ENCODE measurements around the gene LMTK2. TPM values are rescaled to one million over a fixed set of nuclear protein-coding genes. Genes with fewer than 3 reads are reported as not detected.

LMTK2 gene
- polyA plus RNA-seq, 1 donor from 2014 or later, result 11.9 TPM

DNA sequence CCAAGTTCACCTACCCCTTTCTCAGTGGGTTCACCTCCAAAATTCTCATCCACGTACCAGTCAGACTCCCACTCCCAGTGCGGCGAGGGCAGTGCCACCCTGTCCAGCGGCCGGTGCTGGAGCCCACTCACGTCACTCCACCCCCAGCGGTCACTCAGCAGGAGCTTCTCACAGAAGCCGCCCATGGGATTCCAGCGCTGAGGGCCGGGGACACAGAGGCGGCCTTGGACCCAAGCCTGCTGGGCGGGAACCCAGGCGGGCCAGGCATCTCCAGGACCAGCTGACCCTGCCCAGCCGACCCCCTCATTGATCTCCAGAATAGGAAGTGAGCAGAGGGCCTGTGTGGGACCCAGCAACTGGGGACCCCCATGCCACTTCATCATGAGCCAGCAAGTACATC lies 138.2 kb downstream of the LMTK2 start:
- no peaks in the 10 kb centered on the region for H3K9me2 ChIP-seq (ENCODE audit: insufficient read depth, low read length)
- H3K9me3 ChIP-seq (ENCODE audit: low read length), result no peaks in the 10 kb centered on the region
- no peaks in the 10 kb centered on the region for H3F3A ChIP-seq (ENCODE audit: insufficient read depth, low read length, poor library complexity, severe bottlenecking)
- no peak overlapping the region for H3K9ac ChIP-seq (ENCODE audit: low read length)
- H2AFZ ChIP-seq (ENCODE audit: low read depth, low read length), result no peak overlapping the region
- TF ChIP-seq, protein P1, sequence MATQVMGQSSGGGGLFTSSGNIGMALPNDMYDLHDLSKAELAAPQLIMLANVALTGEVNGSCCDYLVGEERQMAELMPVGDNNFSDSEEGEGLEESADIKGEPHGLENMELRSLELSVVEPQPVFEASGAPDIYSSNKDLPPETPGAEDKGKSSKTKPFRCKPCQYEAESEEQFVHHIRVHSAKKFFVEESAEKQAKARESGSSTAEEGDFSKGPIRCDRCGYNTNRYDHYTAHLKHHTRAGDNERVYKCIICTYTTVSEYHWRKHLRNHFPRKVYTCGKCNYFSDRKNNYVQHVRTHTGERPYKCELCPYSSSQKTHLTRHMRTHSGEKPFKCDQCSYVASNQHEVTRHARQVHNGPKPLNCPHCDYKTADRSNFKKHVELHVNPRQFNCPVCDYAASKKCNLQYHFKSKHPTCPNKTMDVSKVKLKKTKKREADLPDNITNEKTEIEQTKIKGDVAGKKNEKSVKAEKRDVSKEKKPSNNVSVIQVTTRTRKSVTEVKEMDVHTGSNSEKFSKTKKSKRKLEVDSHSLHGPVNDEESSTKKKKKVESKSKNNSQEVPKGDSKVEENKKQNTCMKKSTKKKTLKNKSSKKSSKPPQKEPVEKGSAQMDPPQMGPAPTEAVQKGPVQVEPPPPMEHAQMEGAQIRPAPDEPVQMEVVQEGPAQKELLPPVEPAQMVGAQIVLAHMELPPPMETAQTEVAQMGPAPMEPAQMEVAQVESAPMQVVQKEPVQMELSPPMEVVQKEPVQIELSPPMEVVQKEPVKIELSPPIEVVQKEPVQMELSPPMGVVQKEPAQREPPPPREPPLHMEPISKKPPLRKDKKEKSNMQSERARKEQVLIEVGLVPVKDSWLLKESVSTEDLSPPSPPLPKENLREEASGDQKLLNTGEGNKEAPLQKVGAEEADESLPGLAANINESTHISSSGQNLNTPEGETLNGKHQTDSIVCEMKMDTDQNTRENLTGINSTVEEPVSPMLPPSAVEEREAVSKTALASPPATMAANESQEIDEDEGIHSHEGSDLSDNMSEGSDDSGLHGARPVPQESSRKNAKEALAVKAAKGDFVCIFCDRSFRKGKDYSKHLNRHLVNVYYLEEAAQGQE (IDR thresholded peaks at IDR 0.05; ENCODE audit: borderline replicate concordance), result no peak
- no peak for TF ChIP-seq POLR2AphosphoS5 (IDR thresholded peaks at IDR 0.05)
- no peak for TF ChIP-seq EP300 (conservative IDR thresholded peaks at IDR 0.05; ENCODE audit: poor library complexity, severe bottlenecking)
- TF ChIP-seq RAD21 (conservative IDR thresholded peaks at IDR 0.05), result no peak
- no peak for TF ChIP-seq SMC3 (conservative IDR thresholded peaks at IDR 0.05; ENCODE audit: poor library complexity)
- no peak for TF ChIP-seq EZH2 (IDR thresholded peaks at IDR 0.05; ENCODE audit: borderline replicate concordance, insufficient read depth, low read length, poor library complexity, severe bottlenecking)
- TF ChIP-seq, protein P2, sequence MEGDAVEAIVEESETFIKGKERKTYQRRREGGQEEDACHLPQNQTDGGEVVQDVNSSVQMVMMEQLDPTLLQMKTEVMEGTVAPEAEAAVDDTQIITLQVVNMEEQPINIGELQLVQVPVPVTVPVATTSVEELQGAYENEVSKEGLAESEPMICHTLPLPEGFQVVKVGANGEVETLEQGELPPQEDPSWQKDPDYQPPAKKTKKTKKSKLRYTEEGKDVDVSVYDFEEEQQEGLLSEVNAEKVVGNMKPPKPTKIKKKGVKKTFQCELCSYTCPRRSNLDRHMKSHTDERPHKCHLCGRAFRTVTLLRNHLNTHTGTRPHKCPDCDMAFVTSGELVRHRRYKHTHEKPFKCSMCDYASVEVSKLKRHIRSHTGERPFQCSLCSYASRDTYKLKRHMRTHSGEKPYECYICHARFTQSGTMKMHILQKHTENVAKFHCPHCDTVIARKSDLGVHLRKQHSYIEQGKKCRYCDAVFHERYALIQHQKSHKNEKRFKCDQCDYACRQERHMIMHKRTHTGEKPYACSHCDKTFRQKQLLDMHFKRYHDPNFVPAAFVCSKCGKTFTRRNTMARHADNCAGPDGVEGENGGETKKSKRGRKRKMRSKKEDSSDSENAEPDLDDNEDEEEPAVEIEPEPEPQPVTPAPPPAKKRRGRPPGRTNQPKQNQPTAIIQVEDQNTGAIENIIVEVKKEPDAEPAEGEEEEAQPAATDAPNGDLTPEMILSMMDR (IDR thresholded peaks at IDR 0.05; ENCODE audit: poor library complexity, severe bottlenecking), result no peak
- TF ChIP-seq TAF1 (IDR thresholded peaks at IDR 0.05; ENCODE audit: low read depth), result no peak
- no peak for TF ChIP-seq MXI1 (conservative IDR thresholded peaks at IDR 0.05; ENCODE audit: poor library complexity, severe bottlenecking)
- no peaks in the 10 kb centered on the region for H3K27me3 ChIP-seq (ENCODE audit: insufficient read depth, low read depth, low read length)
- no peaks in the 10 kb centered on the region for H3K36me3 ChIP-seq (ENCODE audit: insufficient read depth, low read length)
- H3K4me2 ChIP-seq (ENCODE audit: low read length), result no peak overlapping the region
- H3K27ac ChIP-seq (ENCODE audit: low read length), result no peak overlapping the region
- no peak overlapping the region for H3K4me3 ChIP-seq (ENCODE audit: low read length)
- H3K79me2 ChIP-seq (replicated peaks; ENCODE audit: insufficient read depth, low read length), result no peaks in the 10 kb centered on the region
- no peaks in the 10 kb centered on the region for H4K20me1 ChIP-seq (ENCODE audit: insufficient read depth)

DNA sequence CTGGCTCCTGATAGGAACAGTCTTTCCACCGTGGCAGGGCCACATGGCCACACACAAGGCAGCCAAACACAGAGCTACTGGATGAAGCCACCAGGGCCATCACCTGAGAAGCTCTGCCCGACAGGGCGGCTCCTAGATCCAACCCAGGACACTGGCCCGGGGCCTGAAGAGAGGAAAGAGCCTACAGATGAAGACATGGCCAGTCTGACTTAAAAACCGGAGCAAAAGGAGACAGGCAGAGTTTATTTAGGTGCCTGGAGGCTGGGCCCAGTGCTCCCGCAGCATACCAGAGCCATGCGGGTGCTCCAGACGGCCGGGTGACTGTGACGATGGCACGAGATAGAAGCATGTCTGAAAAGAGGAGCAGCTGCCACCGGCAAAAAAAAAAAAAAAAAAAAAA lies 141.5 kb downstream of the LMTK2 start:
- Histone ChIP-seq H3K27ac (ENCODE audit: low read length) (no peak overlapping the region), H3K9ac (ENCODE audit: low read length) (no peak overlapping the region), H3K36me3 (ENCODE audit: insufficient read depth, low read length) (no peaks in the 10 kb centered on the region), H3K79me2 (replicated peaks; ENCODE audit: insufficient read depth, low read length) (peaks cover 21% of the 10 kb centered on the region), H3F3A (ENCODE audit: insufficient read depth, low read length, poor library complexity, severe bottlenecking) (no peaks in the 10 kb centered on the region), H2AFZ (ENCODE audit: low read depth, low read length) (no peak overlapping the region), H3K9me2 (ENCODE audit: insufficient read depth, low read length) (no peaks in the 10 kb centered on the region), H3K4me2 (ENCODE audit: low read length) (no peak overlapping the region), H4K20me1 (ENCODE audit: insufficient read depth) (no peaks in the 10 kb centered on the region), H3K4me3 (ENCODE audit: low read length) (no peak overlapping the region), H3K27me3 (ENCODE audit: insufficient read depth, low read depth, low read length) (no peaks in the 10 kb centered on the region), H3K9me3 (ENCODE audit: low read length) (no peaks in the 10 kb centered on the region)
- no peak for TF ChIP-seq SMC3 (conservative IDR thresholded peaks at IDR 0.05; ENCODE audit: poor library complexity)
- TF ChIP-seq POLR2AphosphoS5 (IDR thresholded peaks at IDR 0.05), result no peak
- no peak for TF ChIP-seq RAD21 (conservative IDR thresholded peaks at IDR 0.05)
- TF ChIP-seq EZH2 (IDR thresholded peaks at IDR 0.05; ENCODE audit: borderline replicate concordance, insufficient read depth, low read length, poor library complexity, severe bottlenecking), result no peak
- TF ChIP-seq, protein P1 (IDR thresholded peaks at IDR 0.05; ENCODE audit: borderline replicate concordance), result no peak

All from neural cell (in vitro differentiated cells).